ENCODE measurements around the gene CCDC201. TPM values are rescaled to one million over a fixed set of nuclear protein-coding genes. Genes with fewer than 3 reads are reported as not detected.

CCDC201 gene
- total and polyA plus RNA-seq, 7 experiments from 2014 or later = not detected

- no peak overlapping the region for H3K27ac ChIP-seq (ENCODE audit: low read depth, low read length)
- ChIA-PET POLR2A (no interaction called here), CTCF (no interaction called here)
- H3K27ac Mint-ChIP-seq = no peak overlapping the region
- H3K36me3 ChIP-seq (ENCODE audit: control insufficient read depth in 2 of 3, insufficient read depth in 3 of 3, low read length in 3 of 3) = no peaks in the 10 kb centered on the region
- H3K9me3 ChIP-seq (ENCODE audit: control insufficient read depth in 2 of 3, low read length in 3 of 3) = no peaks in the 10 kb centered on the region
- intact Hi-C loops (cut with micrococcal nuclease) = no loop called here
- H3K4me1 Mint-ChIP-seq = no peaks in the 10 kb centered on the region
- no peak overlapping the region for H3K4me3 Mint-ChIP-seq
- peaks cover 36 to 64% (median 45%) of the 10 kb centered on the region in 5 donors for H3K27me3 Mint-ChIP-seq
- no peaks in the 10 kb centered on the region for H3K36me3 Mint-ChIP-seq
- DNase-seq (no peak), ATAC-seq (no peak)
- no peak overlapping the region for H3K4me3 ChIP-seq (ENCODE audit: low read length)
- H3K9me3 Mint-ChIP-seq = peaks cover 0 to 3% (median 0%) of the 10 kb centered on the region in 11 donors
- no peaks in the 10 kb centered on the region for H3K4me1 ChIP-seq (ENCODE audit: control insufficient read depth in 2 of 2, insufficient read depth in 2 of 2, low read length in 2 of 2)
- H3K27me3 ChIP-seq (ENCODE audit: control insufficient read depth in 2 of 2, insufficient read depth in 2 of 2, low read length in 2 of 2) = no peaks in the 10 kb centered on the region
Measured at GRCh38 chr7:45885264-45885882, 12.5 kb upstream of the CCDC201 start.

- Histone ChIP-seq H3K36me3 (ENCODE audit: control insufficient read depth in 2 of 3, insufficient read depth in 3 of 3, low read length in 3 of 3) (no peaks in the 10 kb centered on the region), H3K4me3 (ENCODE audit: low read length) (no peak overlapping the region), H3K27ac (ENCODE audit: low read depth, low read length) (no peak overlapping the region), H3K9me3 (ENCODE audit: control insufficient read depth in 2 of 3, low read length in 3 of 3) (no peaks in the 10 kb centered on the region), H3K4me1 (ENCODE audit: control insufficient read depth in 2 of 2, insufficient read depth in 2 of 2, low read length in 2 of 2) (no peaks in the 10 kb centered on the region), H3K27me3 (ENCODE audit: control insufficient read depth in 2 of 2, insufficient read depth in 2 of 2, low read length in 2 of 2) (no peaks in the 10 kb centered on the region)
- Mint-ChIP-seq H3K4me1 (no peaks in the 10 kb centered on the region), H3K27me3 (peaks cover 25 to 57% (median 37%) of the 10 kb centered on the region in 5 donors), H3K4me3 (no peak overlapping the region), H3K36me3 (no peaks in the 10 kb centered on the region), H3K9me3 (peaks cover 0 to 9% (median under 1%) of the 10 kb centered on the region in 11 donors), H3K27ac (no peak overlapping the region)
- POLR2A ChIA-PET = no interaction called here
- DNase-seq (no peak), ATAC-seq (no peak)
- CTCF ChIA-PET = no interaction called here
- intact Hi-C loops (cut with micrococcal nuclease) = loop anchor here in 1 of 2 donors (5.0 kb wide), 1 partner anchor 1103 kb away; no protein-coding TSS in a partner anchor
Measured at GRCh38 chr7:45884136-45884535, 11.3 kb upstream of the CCDC201 start.

GRCh38 chr7:45882465-45882810, 9.6 kb upstream of the CCDC201 start:
- H3K4me1 Mint-ChIP-seq = no peaks in the 10 kb centered on the region
- H3K27me3 Mint-ChIP-seq = peaks cover 12 to 47% (median 28%) of the 10 kb centered on the region in 5 donors
- H3K27me3 ChIP-seq (ENCODE audit: control insufficient read depth in 2 of 2, insufficient read depth in 2 of 2, low read length in 2 of 2) = no peaks in the 10 kb centered on the region

DNA sequence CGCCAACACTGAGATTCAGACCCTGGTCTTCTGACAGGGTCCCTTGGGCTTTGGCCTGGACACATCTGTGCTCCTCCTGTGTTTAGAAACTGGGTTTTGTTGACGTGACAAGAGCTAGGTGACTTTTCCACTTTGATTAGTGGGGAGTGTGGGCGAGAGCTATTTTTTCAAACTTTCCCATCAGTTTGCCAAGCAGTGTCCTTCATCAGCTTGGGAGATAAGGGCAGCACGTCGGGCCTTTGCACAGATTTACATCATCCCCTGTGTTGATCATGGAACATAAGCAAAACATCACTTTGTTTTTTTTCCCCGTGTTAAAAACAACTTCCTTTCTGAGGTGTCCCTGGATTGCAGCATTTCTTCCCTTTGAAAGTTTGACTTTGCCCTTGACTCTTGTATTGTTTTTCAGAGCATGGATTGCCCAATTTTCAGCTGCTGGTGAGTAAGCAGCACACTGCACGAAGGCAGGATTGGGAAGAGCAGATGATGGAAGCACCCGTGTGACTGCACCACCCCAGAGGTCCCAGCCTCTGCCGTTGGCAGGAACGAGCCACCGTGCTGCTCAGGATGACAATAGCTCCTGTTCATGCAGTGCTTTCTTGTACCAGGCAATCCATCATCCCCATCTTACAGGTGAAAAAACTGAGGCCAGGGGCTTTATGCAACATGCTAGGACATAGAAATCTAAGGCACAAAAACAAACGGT, 9.0 kb upstream of the CCDC201 start:
- DNase-seq (no peak), ATAC-seq (no peak)
- peaks cover 0 to 29% (median 6%) of the 10 kb centered on the region in 11 donors for H3K9me3 Mint-ChIP-seq
- intact Hi-C loops (cut with micrococcal nuclease) = loop anchor here in 1 of 2 donors (5.0 kb wide), 1 partner anchor 1105 kb away; no protein-coding TSS in a partner anchor
- Histone ChIP-seq H3K4me3 (ENCODE audit: low read length) (no peak overlapping the region), H3K27me3 (ENCODE audit: control insufficient read depth in 2 of 2, insufficient read depth in 2 of 2, low read length in 2 of 2) (no peaks in the 10 kb centered on the region), H3K9me3 (ENCODE audit: control insufficient read depth in 2 of 3, low read length in 3 of 3) (no peaks in the 10 kb centered on the region), H3K4me1 (ENCODE audit: control insufficient read depth in 2 of 2, insufficient read depth in 2 of 2, low read length in 2 of 2) (no peaks in the 10 kb centered on the region), H3K27ac (ENCODE audit: low read depth, low read length) (no peak overlapping the region), H3K36me3 (ENCODE audit: control insufficient read depth in 2 of 3, insufficient read depth in 3 of 3, low read length in 3 of 3) (no peaks in the 10 kb centered on the region)
- H3K36me3 Mint-ChIP-seq = no peaks in the 10 kb centered on the region
- H3K4me3 Mint-ChIP-seq = peak overlapping the region in 1 of 10 donors; percentile 1
- H3K27ac Mint-ChIP-seq = no peak overlapping the region
- CTCF ChIA-PET = no interaction called here
- POLR2A ChIA-PET = no interaction called here
- peaks cover 7 to 41% (median 24%) of the 10 kb centered on the region in 5 donors for H3K27me3 Mint-ChIP-seq
- no peaks in the 10 kb centered on the region for H3K4me1 Mint-ChIP-seq

More at GRCh38 chr7:45882465-45882810, 9.6 kb upstream of the CCDC201 start:
- no peaks in the 10 kb centered on the region for H3K9me3 ChIP-seq (ENCODE audit: control insufficient read depth in 2 of 3, low read length in 3 of 3)
- Mint-ChIP-seq H3K9me3 (peaks cover 0 to 26% (median 6%) of the 10 kb centered on the region in 11 donors), H3K27ac (no peak overlapping the region), H3K36me3 (no peaks in the 10 kb centered on the region), H3K4me3 (no peak overlapping the region)
- H3K4me3 ChIP-seq (ENCODE audit: low read length) = no peak overlapping the region
- CTCF ChIA-PET = no interaction called here
- intact Hi-C loops (cut with micrococcal nuclease) = loop anchor here in 1 of 2 donors (5.0 kb wide), 1 partner anchor 1105 kb away; no protein-coding TSS in a partner anchor
- POLR2A ChIA-PET = no interaction called here
- H3K36me3 ChIP-seq (ENCODE audit: control insufficient read depth in 2 of 3, insufficient read depth in 3 of 3, low read length in 3 of 3) = no peaks in the 10 kb centered on the region
- no peak overlapping the region for H3K27ac ChIP-seq (ENCODE audit: low read depth, low read length)
- no peak for ATAC-seq
- H3K4me1 ChIP-seq (ENCODE audit: control insufficient read depth in 2 of 2, insufficient read depth in 2 of 2, low read length in 2 of 2) = no peaks in the 10 kb centered on the region
- DNase-seq = no peak

DNA sequence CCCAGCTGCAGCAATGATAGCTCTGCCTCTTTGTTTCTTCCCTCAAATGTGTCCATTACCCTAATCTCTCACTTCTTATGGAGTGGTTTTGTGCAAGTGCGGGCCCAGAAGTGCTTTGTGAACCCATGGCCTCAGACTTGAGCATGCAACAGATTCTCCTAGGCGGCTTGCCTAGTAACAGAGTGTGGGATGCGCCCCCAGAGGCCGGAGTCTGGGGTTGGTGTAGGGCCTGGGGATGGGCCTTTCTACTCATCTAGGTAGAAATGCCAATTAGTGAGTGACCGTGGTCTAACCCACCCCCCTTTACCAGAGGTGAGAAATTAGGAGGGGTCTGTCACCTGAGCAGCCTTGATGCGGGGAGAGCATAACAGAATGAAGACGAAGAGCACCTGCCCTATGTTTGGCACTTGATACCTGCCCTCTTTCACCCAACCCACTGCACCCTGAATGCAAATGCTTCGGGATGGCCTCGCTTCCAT, 8.4 kb upstream of the CCDC201 start:
- ChIA-PET CTCF (no interaction called here), POLR2A (no interaction called here)
- Histone ChIP-seq H3K27me3 (ENCODE audit: control insufficient read depth in 2 of 2, insufficient read depth in 2 of 2, low read length in 2 of 2) (no peaks in the 10 kb centered on the region), H3K9me3 (ENCODE audit: control insufficient read depth in 2 of 3, low read length in 3 of 3) (no peaks in the 10 kb centered on the region), H3K27ac (ENCODE audit: low read depth, low read length) (no peak overlapping the region), H3K4me3 (ENCODE audit: low read length) (no peak overlapping the region), H3K4me1 (ENCODE audit: control insufficient read depth in 2 of 2, insufficient read depth in 2 of 2, low read length in 2 of 2) (no peaks in the 10 kb centered on the region), H3K36me3 (ENCODE audit: control insufficient read depth in 2 of 3, insufficient read depth in 3 of 3, low read length in 3 of 3) (no peaks in the 10 kb centered on the region)
- DNase-seq = no peak
- no peaks in the 10 kb centered on the region for H3K4me1 Mint-ChIP-seq
- no peaks in the 10 kb centered on the region for H3K36me3 Mint-ChIP-seq
- no peak overlapping the region for H3K4me3 Mint-ChIP-seq
- no peak overlapping the region for H3K27ac Mint-ChIP-seq
- H3K9me3 Mint-ChIP-seq = peaks cover 0 to 29% (median 6%) of the 10 kb centered on the region in 11 donors
- peaks cover 4 to 35% (median 18%) of the 10 kb centered on the region in 5 donors for H3K27me3 Mint-ChIP-seq
- no peak for ATAC-seq
- intact Hi-C loops (cut with micrococcal nuclease) = loop anchor here in 1 of 2 donors (5.0 kb wide), 1 partner anchor 1106 kb away; no protein-coding TSS in a partner anchor

DNA sequence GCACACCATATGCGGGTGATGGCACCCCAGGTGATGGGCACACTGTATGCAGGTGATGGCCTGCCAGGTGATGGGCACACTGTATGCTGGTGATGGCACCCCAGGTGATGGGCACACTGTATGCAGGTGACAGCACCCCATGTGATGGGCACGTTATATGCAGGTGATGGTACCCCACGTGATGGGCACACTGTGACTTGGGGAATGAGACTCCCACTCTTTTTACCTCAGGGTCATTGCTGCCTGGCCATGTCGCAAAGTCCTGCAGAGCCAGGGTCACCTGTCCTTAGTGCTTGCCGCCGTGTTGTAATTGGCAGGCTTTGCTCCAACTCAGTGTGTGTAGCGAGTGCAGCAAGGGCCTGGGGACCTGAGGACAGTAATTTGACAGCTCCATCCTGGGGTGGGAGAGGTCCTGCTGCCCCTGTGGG, 7.6 kb upstream of the CCDC201 start:
- no peaks in the 10 kb centered on the region for H3K27me3 ChIP-seq (ENCODE audit: control insufficient read depth in 2 of 2, insufficient read depth in 2 of 2, low read length in 2 of 2)
- Mint-ChIP-seq H3K4me1 (no peaks in the 10 kb centered on the region), H3K4me3 (no peak overlapping the region), H3K9me3 (peaks cover 0 to 29% (median 6%) of the 10 kb centered on the region in 11 donors), H3K27ac (no peak overlapping the region), H3K36me3 (no peaks in the 10 kb centered on the region), H3K27me3 (peaks cover 2 to 30% (median 13%) of the 10 kb centered on the region in 5 donors)
- no peaks in the 10 kb centered on the region for H3K36me3 ChIP-seq (ENCODE audit: control insufficient read depth in 2 of 3, insufficient read depth in 3 of 3, low read length in 3 of 3)
- no peaks in the 10 kb centered on the region for H3K9me3 ChIP-seq (ENCODE audit: control insufficient read depth in 2 of 3, low read length in 3 of 3)
- no peak for DNase-seq
- ChIA-PET POLR2A (no interaction called here), CTCF (no interaction called here)
- H3K4me3 ChIP-seq (ENCODE audit: low read length) = no peak overlapping the region
- H3K4me1 ChIP-seq (ENCODE audit: control insufficient read depth in 2 of 2, insufficient read depth in 2 of 2, low read length in 2 of 2) = no peaks in the 10 kb centered on the region
- ATAC-seq = no peak
- intact Hi-C loops (cut with micrococcal nuclease) = loop anchor here in 1 of 2 donors (5.0 kb wide), 1 partner anchor 1107 kb away; no protein-coding TSS in a partner anchor
- no peak overlapping the region for H3K27ac ChIP-seq (ENCODE audit: low read depth, low read length)
